Measurements from ENCODE around the gene GRWD1.

DNA sequence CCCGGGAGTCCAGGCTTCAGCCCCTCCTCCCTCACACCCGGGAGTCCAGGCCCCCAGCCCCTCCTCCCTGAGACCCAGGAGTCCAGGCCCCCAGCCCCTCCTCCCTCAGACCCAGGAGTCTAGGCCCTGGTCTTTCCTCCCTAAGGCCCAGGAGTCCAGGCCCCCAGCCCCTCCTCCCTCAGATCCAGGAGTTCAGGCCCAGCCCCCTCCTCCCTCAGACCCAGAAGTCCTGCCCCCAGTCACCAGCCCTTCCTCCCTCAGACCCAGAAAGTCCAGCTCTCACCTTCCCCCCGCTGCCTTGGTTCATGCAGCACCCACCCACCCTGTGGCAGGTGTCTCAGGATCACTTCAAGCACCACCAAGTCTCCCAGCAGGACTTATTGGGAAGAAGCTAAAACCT lies 37.5 kb downstream of the GRWD1 start:
- TF ChIP-seq, protein P1, sequence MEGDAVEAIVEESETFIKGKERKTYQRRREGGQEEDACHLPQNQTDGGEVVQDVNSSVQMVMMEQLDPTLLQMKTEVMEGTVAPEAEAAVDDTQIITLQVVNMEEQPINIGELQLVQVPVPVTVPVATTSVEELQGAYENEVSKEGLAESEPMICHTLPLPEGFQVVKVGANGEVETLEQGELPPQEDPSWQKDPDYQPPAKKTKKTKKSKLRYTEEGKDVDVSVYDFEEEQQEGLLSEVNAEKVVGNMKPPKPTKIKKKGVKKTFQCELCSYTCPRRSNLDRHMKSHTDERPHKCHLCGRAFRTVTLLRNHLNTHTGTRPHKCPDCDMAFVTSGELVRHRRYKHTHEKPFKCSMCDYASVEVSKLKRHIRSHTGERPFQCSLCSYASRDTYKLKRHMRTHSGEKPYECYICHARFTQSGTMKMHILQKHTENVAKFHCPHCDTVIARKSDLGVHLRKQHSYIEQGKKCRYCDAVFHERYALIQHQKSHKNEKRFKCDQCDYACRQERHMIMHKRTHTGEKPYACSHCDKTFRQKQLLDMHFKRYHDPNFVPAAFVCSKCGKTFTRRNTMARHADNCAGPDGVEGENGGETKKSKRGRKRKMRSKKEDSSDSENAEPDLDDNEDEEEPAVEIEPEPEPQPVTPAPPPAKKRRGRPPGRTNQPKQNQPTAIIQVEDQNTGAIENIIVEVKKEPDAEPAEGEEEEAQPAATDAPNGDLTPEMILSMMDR (IDR thresholded peaks at IDR 0.05; ENCODE audit: insufficient read depth, low read length, poor library complexity, severe bottlenecking): no peak
- no peak for TF ChIP-seq EZH2phosphoT487 (conservative IDR thresholded peaks at IDR 0.05; ENCODE audit: low read length)

Data from SU-DHL-6 (cell line).